DMS114 treated with DMSO at 0.1 percent for 48 hours (cell line): ENCODE results near the gene STAT5A.
"Not testable (repeated sequence)": the region's sequence is repeated elsewhere in the genome, so short reads cannot be mapped to it uniquely, and the experiment has no call there.

Source experiments
- DNase-seq: peaks from one replicate; lab custom pipeline; 2025; ENCODE audit not compliant: unreplicated experiment; lab: John Stamatoyannopoulos, UW

The STAT5A gene

GRCh38 chr17:42283241-42284023, 4.9 kb upstream of the STAT5A start:
- no peak for DNase-seq

- DNase-seq = no peak
Observed at GRCh38 chr17:42284024-42284369, 4.3 kb upstream of the STAT5A start.

- DNase-seq = no peak
Observed at GRCh38 chr17:42284566-42284965, 3.7 kb upstream of the STAT5A start.

- DNase-seq = no peak
Observed at GRCh38 chr17:42285346-42286050, 2.8 kb upstream of the STAT5A start.

- DNase-seq = no peak
Observed at GRCh38 chr17:42286411-42287221, 1.7 kb upstream of the STAT5A start.

- DNase-seq = no peak
Observed at GRCh38 chr17:42287305-42287976, 857 bp upstream of the STAT5A start.

GRCh38 chr17:42288803-42289610, 709 bp downstream of the STAT5A start:
- no peak for DNase-seq

- no peak for DNase-seq
Observed at GRCh38 chr17:42289611-42290181, 1.4 kb downstream of the STAT5A start.

- no peak for DNase-seq
Observed at GRCh38 chr17:42290577-42290976, 2.3 kb downstream of the STAT5A start.

GRCh38 chr17:42291129-42291528, 2.8 kb downstream of the STAT5A start:
- DNase-seq = no peak

- no peak for DNase-seq
Observed at GRCh38 chr17:42294469-42295398, 6.4 kb downstream of the STAT5A start.

- DNase-seq = no peak
Observed at GRCh38 chr17:42296012-42296411, 7.7 kb downstream of the STAT5A start.

- DNase-seq = not testable (repeated sequence)
Observed at GRCh38 chr17:42297775-42298174, 9.5 kb downstream of the STAT5A start.

GRCh38 chr17:42299361-42299760, 11.1 kb downstream of the STAT5A start:
- DNase-seq = not testable (repeated sequence)

- not testable (repeated sequence) for DNase-seq
Observed at GRCh38 chr17:42299913-42300312, 11.6 kb downstream of the STAT5A start.

- no peak for DNase-seq
Observed at GRCh38 chr17:42301022-42301421, 12.7 kb downstream of the STAT5A start.

- DNase-seq = no peak
Observed at GRCh38 chr17:42303694-42304093, 15.4 kb downstream of the STAT5A start.

- DNase-seq = no peak
Observed at GRCh38 chr17:42304187-42305030, 16.1 kb downstream of the STAT5A start.
